B cell (primary cell): ENCODE results near the gene STOX1. TPM values are rescaled to one million over a fixed set of nuclear protein-coding genes. Genes with fewer than 3 reads are reported as not detected.

Experiments
- ATAC-seq: fragments of 200-7000 bp; cut with Tn5 transposase; one replicate; pipeline ENCODE4 v1.10.0; 2021; ENCODE audit warnings: low read depth, mild to moderate bottlenecking, moderate number of reproducible peaks, moderate library complexity
- CTCF ChIA-PET: fragments of 350-600 bp; sonication (Branson Sonifier 250); formaldehyde crosslinking; loops from one replicate; lab custom pipeline; 2021; ENCODE audit warnings: antibody characterized with exemption, inconsistent platforms; lab: Charles Lee
- POLR2A ChIA-PET: fragments of 350-600 bp; sonication (Branson Sonifier 250); formaldehyde crosslinking; loops from one replicate; lab custom pipeline; 2021; ENCODE audit warnings: antibody characterized with exemption; lab: Charles Lee
- DNase-seq: peaks from one replicate; pipeline ENCODE4 v3.0.0; 2013
- H2AFZ ChIP-seq: 2 replicates; pipeline ENCODE4 v1.6.1; 2012; ENCODE audit warnings: mild to moderate bottlenecking, low read depth, low read length; ENCODE audit not compliant: insufficient read depth, poor library complexity, severe bottlenecking
- H3K27ac ChIP-seq, 2 donors: 1 replicate in 1 of 2; 2 replicates in 1 of 2; pipeline ENCODE4 v1.5.1; 2012 to 2013; ENCODE audit warnings: low read length in 2 of 2, mild to moderate bottlenecking in 2 of 2, moderate library complexity in 1 of 2
- H3K27me3 ChIP-seq, 4 experiments: fragments of 200-600 bp in 1 of 4; sonication (generic) in 1 of 4; replicated peaks in 1 of 4; 1 replicate in 2 of 4; 2 replicates in 2 of 4; pipeline versions ENCODE4 v1.6.1 to v1.7.0; 2013 to 2016; ENCODE audit warnings: low read length in 3 of 4, mild to moderate bottlenecking in 2 of 4, mixed read lengths in 1 of 4, moderate library complexity in 1 of 4; ENCODE audit not compliant: insufficient read depth in 4 of 4, control insufficient read depth in 3 of 4; ENCODE audit errors: control extremely low read depth in 1 of 4
- H3K36me3 ChIP-seq, 2 experiments: replicated peaks in 1 of 2; 1 replicate in 1 of 2; 2 replicates in 1 of 2; pipeline versions ENCODE4 v1.6.1 to v1.7.1; 2013; ENCODE audit warnings: low read length in 1 of 2; ENCODE audit not compliant: insufficient read depth in 2 of 2, control insufficient read depth in 1 of 2; ENCODE audit errors: control extremely low read depth in 1 of 2, extremely low read depth in 1 of 2
- H3K4me1 ChIP-seq, 2 donors: fragments of 200-600 bp in 1 of 2; sonication (generic) in 1 of 2; 1 replicate in 1 of 2; 2 replicates in 1 of 2; pipeline versions ENCODE4 v1.5.1 to v1.6.1; 2013 to 2017; ENCODE audit warnings: low read length in 2 of 2; ENCODE audit not compliant: control insufficient read depth in 2 of 2, insufficient read depth in 2 of 2
- H3K4me2 ChIP-seq: replicated peaks from 2 replicates; pipeline ENCODE3; 2012; ENCODE audit warnings: mild to moderate bottlenecking, low read depth, low read length; ENCODE audit not compliant: poor library complexity, severe bottlenecking
- H3K4me3 ChIP-seq, 5 experiments: fragments of 200-600 bp in 1 of 5; sonication (generic) in 1 of 5; 1 replicate in 3 of 5; 2 replicates in 2 of 5; pipeline versions ENCODE4 v1.5.1 to v1.7.0; 2011 to 2016; ENCODE audit warnings: low read length in 4 of 5, mild to moderate bottlenecking in 4 of 5, low read depth in 2 of 5, control low read depth in 1 of 5, moderate library complexity in 1 of 5; ENCODE audit not compliant: insufficient read depth in 1 of 5; ENCODE audit errors: control extremely low read depth in 1 of 5, extremely low read depth in 1 of 5
- H3K79me2 ChIP-seq: fragments of 200-600 bp; sonication (generic); one replicate; pipeline ENCODE4 v1.6.0; 2016; ENCODE audit warnings: low read length; ENCODE audit not compliant: control insufficient read depth, insufficient read depth
- H3K9ac ChIP-seq: fragments of 200-600 bp; sonication (generic); 2 replicates; pipeline ENCODE4 v1.6.1; 2017; ENCODE audit warnings: mild to moderate bottlenecking, low read length, moderate library complexity
- H3K9me3 ChIP-seq, 3 donors: one replicate each; pipeline versions ENCODE4 v1.6.1 to v1.7.1; 2013; ENCODE audit warnings: low read length in 2 of 3; ENCODE audit not compliant: control insufficient read depth in 2 of 3, insufficient read depth in 1 of 3; ENCODE audit errors: control extremely low read depth in 1 of 3
- H4K20me1 ChIP-seq: 2 replicates; pipeline ENCODE4 v1.6.0; 2012; ENCODE audit warnings: mild to moderate bottlenecking, low read length; ENCODE audit not compliant: insufficient read depth, control insufficient read depth, poor library complexity, severe bottlenecking
- H3K27ac Mint-ChIP-seq: one replicate; pipeline ENCODE4 v1.8.0; 2021; ENCODE audit warnings: mixed read lengths
- H3K27me3 Mint-ChIP-seq: one replicate; pipeline ENCODE4 v1.8.0; 2021; ENCODE audit warnings: mixed read lengths
- H3K4me1 Mint-ChIP-seq: one replicate; pipeline ENCODE4 v1.8.0; 2021; ENCODE audit warnings: mixed read lengths
- H3K4me3 Mint-ChIP-seq: one replicate; pipeline ENCODE4 v1.8.0; 2021; ENCODE audit warnings: mixed read lengths
- H3K9me3 Mint-ChIP-seq: one replicate; pipeline ENCODE4 v1.8.0; 2022; ENCODE audit warnings: mixed read lengths; ENCODE audit not compliant: insufficient read depth
- CTCF ChIP-seq: fragments of 200-600 bp; IDR thresholded peaks from one replicate; pipeline ENCODE4 v1.8.0; 2022; ENCODE audit warnings: antibody characterized with exemption, mild to moderate bottlenecking
- EZH2 ChIP-seq: IDR thresholded peaks from 2 replicates; pipeline ENCODE4 v1.6.1; 2012; ENCODE audit warnings: borderline replicate concordance, low read depth, mild to moderate bottlenecking, moderate library complexity, low read length; ENCODE audit not compliant: insufficient read depth, poor library complexity, severe bottlenecking
- WGBS: methylation state at CpG from one replicate; pipeline ENCODE4 v1.1.5; 2013; ENCODE audit warnings: missing lambda C conversion rate; ENCODE audit not compliant: insufficient coverage; 5-methylcytosine and 5-hydroxymethylcytosine counted together
- intact Hi-C: fragments of 100-400 bp; cut with micrococcal nuclease; formaldehyde crosslinking; loops from one replicate; pipeline ENCODE4 v1.10.0; 2022
- polyA plus RNA-seq: library from polyadenylated mRNA; depleted of rRNA; stranded (reverse); fragments of >200 nt; gene quantifications from 2 replicates; pipeline ENCODE4 v1.2.3, GENCODE V29; 2012
- total RNA-seq, 2 donors: library from RNA; stranded (reverse); fragments of 120-200 nt in 1 of 2; gene quantifications; 1 replicate in 1 of 2; 2 replicates in 1 of 2; pipeline versions ENCODE4 v1.2.3 to v1.2.4, GENCODE V29; 2013 to 2022

Gene STOX1
- total and polyA plus RNA-seq, 2 donors (not counting 1 experiment from before 2014, with no cell fraction given): 0.07 to 0.57 TPM

GRCh38 chr10:68781613-68782574 lies 45.4 kb upstream of the STOX1 start:
- intact Hi-C loops: no loop called here
- TF ChIP-seq CTCF: no peak
- no peak for TF ChIP-seq EZH2
- 34% methylated on average over 3 of the region's 6 CpGs for WGBS
- peak overlapping the region; percentile 61 for H3K4me3 Mint-ChIP-seq
- H3K27me3 Mint-ChIP-seq: no peaks in the 10 kb centered on the region
- Histone ChIP-seq H3K4me2 (peak overlapping the region; percentile 51), H3K4me3 (no peak overlapping the region), H3K27me3 (no peaks in the 10 kb centered on the region), H4K20me1 (no peaks in the 10 kb centered on the region), H3K9ac (peak overlapping the region; percentile 28), H3K4me1 (peaks cover 15 to 19% of the 10 kb centered on the region in 2 donors), H3K9me3 (no peaks in the 10 kb centered on the region), H3K27ac (peak overlapping the region; percentile 8 to 69), H2AFZ (peak overlapping the region; percentile 23), H3K36me3 (peaks cover 3 to 56% of the 10 kb centered on the region in 2 experiments), H3K79me2 (no peaks in the 10 kb centered on the region)
- peaks cover 21% of the 10 kb centered on the region for H3K4me1 Mint-ChIP-seq
- ChIA-PET CTCF (interaction anchor here (0.6 kb wide), 1 partner anchor 353 kb away, joined by 4 read pairs; no protein-coding TSS in a partner anchor), POLR2A (interaction anchor here (0.6 to 0.8 kb wide), 4 partner anchors 17 to 427 kb away, joined by 3 to 4 read pairs (median 3); no protein-coding TSS in a partner anchor)
- no peaks in the 10 kb centered on the region for H3K9me3 Mint-ChIP-seq
- DNase-seq: peak; percentile 48
- H3K27ac Mint-ChIP-seq: peak overlapping the region; percentile 73
- peak; percentile 58 for ATAC-seq

- no peak overlapping the region for H2AFZ ChIP-seq
- no peaks in the 10 kb centered on the region for H3K27me3 ChIP-seq
- no peak overlapping the region for H3K9ac ChIP-seq
- Mint-ChIP-seq H3K9me3 (no peaks in the 10 kb centered on the region), H3K4me1 (peaks cover 21% of the 10 kb centered on the region), H3K27me3 (no peaks in the 10 kb centered on the region), H3K27ac (no peak overlapping the region), H3K4me3 (no peak overlapping the region)
- no peak for TF ChIP-seq EZH2
- TF ChIP-seq CTCF: no peak
- intact Hi-C loops: no loop called here
- H3K4me1 ChIP-seq: peaks cover 15 to 19% of the 10 kb centered on the region in 2 donors
- H3K9me3 ChIP-seq: no peaks in the 10 kb centered on the region
- H3K36me3 ChIP-seq: peaks cover 0 to 62% of the 10 kb centered on the region in 2 experiments
- H3K79me2 ChIP-seq: no peaks in the 10 kb centered on the region
- ChIA-PET CTCF (no interaction called here), POLR2A (no interaction called here)
- no peak overlapping the region for H3K4me2 ChIP-seq
- no peak for DNase-seq
- H4K20me1 ChIP-seq: no peaks in the 10 kb centered on the region
- WGBS: 97% methylated on average over 6 of the region's 7 CpGs
- H3K4me3 ChIP-seq: no peak overlapping the region
- no peak overlapping the region for H3K27ac ChIP-seq
- no peak for ATAC-seq
Observed at GRCh38 chr10:68784476-68784875, 42.9 kb upstream of the STOX1 start.
